GM21390 (cell line): ENCODE measurements around the gene TCHP.

Source experiments
- ATAC-seq: cut with Tn5 transposase; IDR thresholded peaks from one replicate; pipeline ENCODE4 v1.9.1; 2021; ENCODE audit not compliant: unreplicated experiment

The TCHP gene

GRCh38 chr12:109959411-109960093 is 59.5 kb downstream of the TCHP start:
- no peak for ATAC-seq

DNA sequence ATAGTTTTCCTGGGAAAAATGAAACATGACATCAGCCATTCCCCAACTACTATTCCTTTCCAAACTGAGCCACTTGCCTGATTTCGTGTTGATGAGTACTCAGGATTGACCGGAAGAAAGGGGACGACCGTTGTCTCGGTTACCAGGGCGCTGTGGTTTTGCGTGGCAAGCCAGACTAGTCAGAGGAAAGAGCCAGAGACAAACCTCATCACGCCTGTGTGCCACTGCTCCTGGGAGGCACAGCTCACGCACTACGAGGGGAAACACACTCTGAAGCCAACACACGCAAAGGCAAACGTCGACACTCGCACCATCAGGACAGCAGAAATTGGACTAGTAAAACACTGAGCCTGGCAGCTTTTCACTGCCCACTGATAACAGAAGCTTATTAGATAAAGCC is 61.1 kb downstream of the TCHP start:
- ATAC-seq = no peak

DNA sequence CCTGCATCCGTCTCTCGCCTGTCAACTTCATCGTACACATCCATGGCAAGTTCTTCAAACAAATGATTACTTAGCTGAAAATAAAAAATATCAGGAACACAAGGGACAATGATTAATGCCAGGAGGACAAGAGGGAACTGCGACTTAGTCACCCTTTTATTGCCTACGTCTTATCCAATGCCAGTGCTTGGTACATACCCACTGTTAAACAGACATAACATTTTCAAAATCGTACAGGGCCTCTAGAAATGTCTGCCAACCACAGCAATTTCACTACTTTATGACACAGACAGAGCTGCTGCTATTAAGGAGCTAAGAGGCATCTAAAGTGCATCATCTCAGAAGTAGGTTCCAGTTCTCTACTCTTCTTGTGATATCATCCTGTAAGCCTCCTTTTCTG is 61.5 kb downstream of the TCHP start:
- no peak for ATAC-seq

DNA sequence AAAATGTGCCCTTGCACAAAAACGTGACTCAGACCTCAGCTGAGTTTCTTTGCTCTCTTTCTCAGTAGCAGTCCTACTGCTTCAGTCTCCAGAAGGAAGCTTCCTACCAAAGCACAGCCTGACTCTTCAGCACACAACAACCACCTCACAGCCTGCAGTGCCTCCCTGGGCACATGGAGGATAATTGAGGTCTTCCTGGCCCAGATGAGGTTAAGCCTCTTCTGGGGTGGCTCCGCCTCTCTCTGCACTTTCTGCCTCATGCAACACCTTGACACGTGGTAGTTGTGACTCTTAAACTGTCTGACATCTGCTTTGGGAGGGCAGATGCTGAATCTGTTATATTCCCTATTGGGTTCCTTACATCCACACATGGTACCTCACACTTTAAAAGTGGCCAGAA is 62.3 kb downstream of the TCHP start:
- no peak for ATAC-seq

- no peak for ATAC-seq
These were observed 63.3 kb downstream of the TCHP start for GRCh38 chr12:109963330-109963729.

DNA sequence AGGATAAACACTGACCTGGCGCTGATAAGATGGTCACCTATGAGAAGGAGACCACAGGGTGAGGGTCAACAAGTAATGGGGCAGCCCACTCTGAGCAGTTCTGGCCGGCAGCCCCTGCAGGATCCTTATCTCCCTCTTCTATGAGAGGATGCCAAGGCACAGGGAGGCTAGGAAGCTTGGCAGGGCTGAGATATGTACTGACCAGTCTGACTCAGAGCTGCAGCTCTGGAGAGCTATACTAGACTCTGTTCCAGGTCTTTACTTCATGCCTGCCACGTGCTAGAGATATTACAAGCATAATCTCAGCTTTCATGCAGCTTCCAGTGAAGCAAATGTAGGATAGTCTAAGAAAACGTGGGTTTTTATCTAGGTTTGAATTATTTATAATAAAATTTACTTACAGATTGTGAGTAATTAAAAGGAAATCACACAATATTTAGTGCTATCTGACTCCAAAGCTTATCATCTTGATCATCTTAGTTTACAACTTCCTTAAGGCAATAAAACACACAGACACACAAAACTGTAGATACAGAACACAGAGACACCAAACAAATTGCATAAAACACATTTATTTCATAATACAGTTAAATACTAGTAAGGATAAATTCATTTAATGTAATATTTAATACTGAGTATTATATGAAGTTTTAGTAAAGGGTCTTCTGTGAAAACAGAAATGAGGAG is 63.8 kb downstream of the TCHP start:
- no peak for ATAC-seq

GRCh38 chr12:109966546-109966945 is 66.5 kb downstream of the TCHP start:
- no peak for ATAC-seq

GRCh38 chr12:109967383-109968031 is 67.4 kb downstream of the TCHP start:
- ATAC-seq = no peak
